ENCODE data around the gene NONO. TPM values are rescaled to one million over a fixed set of nuclear protein-coding genes. Genes with fewer than 3 reads are reported as not detected.

Gene NONO
- total RNA-seq (2022; extraction: Qiagen RNA extraction), result 332 to 369 TPM (median 340 TPM) in 5 replicates

GRCh38 chrX:71283403-71284143 lies at the start of gene NONO:
TSS of gene NONO (plus strand) at chrX:71283635. CDS start at chrX:71290638, 7,003 bp downstream.

GRCh38 chrX:71254092-71254963 lies 29.1 kb upstream of the NONO start, which contains the start of gene ZMYM3:
TSS of gene ZMYM3 (minus strand) at chrX:71254140. CDS start at chrX:71253255, 885 bp downstream.

GRCh38 chrX:71301195-71301924 lies 17.9 kb downstream of the NONO start, which contains the start of gene ITGB1BP2:
TSS of gene ITGB1BP2 (plus strand) at chrX:71301750. CDS start at chrX:71301807, 57 bp downstream.

Other genes with a start within 250 kb of the NONO start
- 69.4 to 74.2 TPM (median 71.1 TPM) in 5 replicates for gene SNX12, start 215.3 kb upstream of the NONO start, total RNA-seq (2022; extraction: Qiagen RNA extraction)
- 1.2 to 1.8 TPM (median 1.8 TPM) in 5 replicates for gene FOXO4, start 187.8 kb upstream of the NONO start, total RNA-seq (2022; extraction: Qiagen RNA extraction)
- gene CXorf65, start 176.9 kb upstream of the NONO start, total RNA-seq (2022; extraction: Qiagen RNA extraction), result not detected in 5 replicates
- gene IL2RG, start 172.1 kb upstream of the NONO start, total RNA-seq (2022; extraction: Qiagen RNA extraction), result 0.11 to 0.39 TPM (median 0.24 TPM) in 5 replicates
- gene MED12, start 165.0 kb upstream of the NONO start, total RNA-seq (2022; extraction: Qiagen RNA extraction), result 9.2 to 12.2 TPM (median 10.2 TPM) in 5 replicates
- gene NLGN3, start 138.8 kb upstream of the NONO start, total RNA-seq (2022; extraction: Qiagen RNA extraction), result 0.84 to 1.1 TPM (median 1.0 TPM) in 5 replicates
- 0.07 to 0.09 TPM in 2 of 5 replicates, not detected in the others for gene GJB1, start 60.4 kb upstream of the NONO start, total RNA-seq (2022; extraction: Qiagen RNA extraction)
- 10.5 to 14.2 TPM (median 12.9 TPM) in 5 replicates for gene ZMYM3, start 29.5 kb upstream of the NONO start, total RNA-seq (2022; extraction: Qiagen RNA extraction)
- gene ITGB1BP2, start 18.1 kb downstream of the NONO start, total RNA-seq (2022; extraction: Qiagen RNA extraction), result 0.29 to 0.78 TPM (median 0.64 TPM) in 5 replicates
- 12.5 to 19.4 TPM (median 15.4 TPM) in 5 replicates for gene TAF1, start 82.7 kb downstream of the NONO start, total RNA-seq (2022; extraction: Qiagen RNA extraction)
- gene OGT, start 249.5 kb downstream of the NONO start, total RNA-seq (2022; extraction: Qiagen RNA extraction), result 28.9 to 42.9 TPM (median 37.1 TPM) in 5 replicates